GM19023 (cell line): Measurements from ENCODE around the gene B4GALNT4.
A peak's percentile ranks its signal among the peaks of the same experiment; 100 is the strongest.
"Not testable (repeated sequence)": the region's sequence is repeated elsewhere in the genome, so short reads cannot be mapped to it uniquely, and the experiment has no call there.

Experiments used
- ATAC-seq: cut with Tn5 transposase; IDR thresholded peaks from one replicate; pipeline ENCODE4 v1.9.1; 2021; ENCODE audit warnings: mild to moderate bottlenecking, moderate library complexity; ENCODE audit not compliant: unreplicated experiment

Gene B4GALNT4

GRCh38 chr11:369336-370018 is at the start of gene B4GALNT4:
Gene B4GALNT4, plus strand, starts transcription at chr11:369499. Its CDS starts 305 bp downstream, at chr11:369804.
- no peak for ATAC-seq

GRCh38 chr11:319888-320273 is 49.4 kb upstream of the B4GALNT4 start:
- ATAC-seq, result not testable (repeated sequence)

- ATAC-seq, result no peak
These were observed 45.1 kb upstream of the B4GALNT4 start for GRCh38 chr11:324156-324555.

- not testable (repeated sequence) for ATAC-seq
These were observed 44.4 kb upstream of the B4GALNT4 start for GRCh38 chr11:324593-325517.

GRCh38 chr11:325796-326591 is 43.3 kb upstream of the B4GALNT4 start:
- no peak for ATAC-seq

- peak; percentile 20 for ATAC-seq
These were observed 42.8 kb upstream of the B4GALNT4 start for GRCh38 chr11:326592-326841.

- peak; percentile 49 for ATAC-seq
These were observed 42.3 kb upstream of the B4GALNT4 start for GRCh38 chr11:326842-327580.

- no peak for ATAC-seq
These were observed 41.7 kb upstream of the B4GALNT4 start for GRCh38 chr11:327581-327923.

- no peak for ATAC-seq
These were observed 41.3 kb upstream of the B4GALNT4 start for GRCh38 chr11:328012-328411.

GRCh38 chr11:328516-329100 is 40.7 kb upstream of the B4GALNT4 start:
- ATAC-seq, result not testable (repeated sequence)

- ATAC-seq, result no peak
These were observed 39.4 kb upstream of the B4GALNT4 start for GRCh38 chr11:329886-330253.

GRCh38 chr11:330307-330693 is 39.0 kb upstream of the B4GALNT4 start:
- no peak for ATAC-seq

- no peak for ATAC-seq
These were observed 38.5 kb upstream of the B4GALNT4 start for GRCh38 chr11:330694-331357.

GRCh38 chr11:331358-332060 is 37.8 kb upstream of the B4GALNT4 start:
- ATAC-seq, result no peak

GRCh38 chr11:332651-333480 is 36.4 kb upstream of the B4GALNT4 start:
- ATAC-seq, result no peak

- ATAC-seq, result not testable (repeated sequence)
These were observed 35.6 kb upstream of the B4GALNT4 start for GRCh38 chr11:333616-334263.

GRCh38 chr11:334264-334994 is 34.9 kb upstream of the B4GALNT4 start:
- ATAC-seq, result no peak
